Measurements from ENCODE around the gene WDR88.

DNA sequence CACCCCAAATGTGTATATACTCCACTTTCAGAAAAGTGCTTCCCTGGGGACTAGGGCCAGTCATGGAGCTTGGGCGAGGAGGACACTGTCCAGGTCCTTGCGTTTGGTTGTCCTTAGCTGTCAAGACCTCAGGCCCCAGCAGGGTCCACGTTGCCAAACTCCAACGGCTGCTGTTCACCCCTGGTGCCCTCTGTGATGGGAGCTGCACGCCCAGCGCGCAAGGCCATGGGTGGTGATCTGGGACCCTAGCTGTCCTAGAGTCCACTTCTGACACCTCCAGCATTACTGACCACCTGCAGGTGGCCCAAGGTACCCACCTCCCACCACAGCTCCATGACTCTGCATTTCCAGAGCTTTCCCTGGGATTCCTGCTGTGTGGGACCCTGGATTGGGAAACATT lies 66.3 kb downstream of the WDR88 start:
- TF ChIP-seq POLR2AphosphoS5 (IDR thresholded peaks at IDR 0.05; ENCODE audit: low read depth, low read length) (no peak), TAF1 (IDR thresholded peaks at IDR 0.05; ENCODE audit: borderline replicate concordance, insufficient read depth, low read length) (no peak)
- TF ChIP-seq, protein P1, sequence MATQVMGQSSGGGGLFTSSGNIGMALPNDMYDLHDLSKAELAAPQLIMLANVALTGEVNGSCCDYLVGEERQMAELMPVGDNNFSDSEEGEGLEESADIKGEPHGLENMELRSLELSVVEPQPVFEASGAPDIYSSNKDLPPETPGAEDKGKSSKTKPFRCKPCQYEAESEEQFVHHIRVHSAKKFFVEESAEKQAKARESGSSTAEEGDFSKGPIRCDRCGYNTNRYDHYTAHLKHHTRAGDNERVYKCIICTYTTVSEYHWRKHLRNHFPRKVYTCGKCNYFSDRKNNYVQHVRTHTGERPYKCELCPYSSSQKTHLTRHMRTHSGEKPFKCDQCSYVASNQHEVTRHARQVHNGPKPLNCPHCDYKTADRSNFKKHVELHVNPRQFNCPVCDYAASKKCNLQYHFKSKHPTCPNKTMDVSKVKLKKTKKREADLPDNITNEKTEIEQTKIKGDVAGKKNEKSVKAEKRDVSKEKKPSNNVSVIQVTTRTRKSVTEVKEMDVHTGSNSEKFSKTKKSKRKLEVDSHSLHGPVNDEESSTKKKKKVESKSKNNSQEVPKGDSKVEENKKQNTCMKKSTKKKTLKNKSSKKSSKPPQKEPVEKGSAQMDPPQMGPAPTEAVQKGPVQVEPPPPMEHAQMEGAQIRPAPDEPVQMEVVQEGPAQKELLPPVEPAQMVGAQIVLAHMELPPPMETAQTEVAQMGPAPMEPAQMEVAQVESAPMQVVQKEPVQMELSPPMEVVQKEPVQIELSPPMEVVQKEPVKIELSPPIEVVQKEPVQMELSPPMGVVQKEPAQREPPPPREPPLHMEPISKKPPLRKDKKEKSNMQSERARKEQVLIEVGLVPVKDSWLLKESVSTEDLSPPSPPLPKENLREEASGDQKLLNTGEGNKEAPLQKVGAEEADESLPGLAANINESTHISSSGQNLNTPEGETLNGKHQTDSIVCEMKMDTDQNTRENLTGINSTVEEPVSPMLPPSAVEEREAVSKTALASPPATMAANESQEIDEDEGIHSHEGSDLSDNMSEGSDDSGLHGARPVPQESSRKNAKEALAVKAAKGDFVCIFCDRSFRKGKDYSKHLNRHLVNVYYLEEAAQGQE (IDR thresholded peaks at IDR 0.05; ENCODE audit: insufficient read depth in 1 of 2, low read depth in 2 of 2, low read length in 2 of 2) = no peak
